IMR-90 (cell line): ENCODE measurements around the gene BST1. TPM values are rescaled to one million over a fixed set of nuclear protein-coding genes. Genes with fewer than 3 reads are reported as not detected.

Experiments used
- ATAC-seq: fragments of 200-7000 bp; cut with Tn5 transposase; 2 replicates; pipeline ENCODE4 v1.9.1; 2020; ENCODE audit warnings: low read depth, mild to moderate bottlenecking, moderate library complexity
- BruUV-seq: library from RNA; stranded (reverse); fragments of 400-500 nt; replicated peaks from 2 replicates; lab custom pipeline; 2021; lab: Mats Ljungman, UMichigan
- CTCF ChIA-PET: fragments of 300-600 bp; formaldehyde crosslinking; extraction: SDS; loops from one replicate; lab custom pipeline; 2021; ENCODE audit warnings: antibody characterized with exemption; lab: Yijun Ruan, JAX
- POLR2A ChIA-PET: fragments of 300-600 bp; sonication (Branson Sonifier 250); formaldehyde crosslinking; loops from one replicate; lab custom pipeline; 2022; ENCODE audit warnings: antibody characterized with exemption; ENCODE audit not compliant: unreplicated experiment; lab: Charles Lee
- DNase-seq: peaks from one replicate; pipeline ENCODE4 v3.0.0; 2013
- H2AFZ ChIP-seq: replicated peaks from 2 replicates; pipeline ENCODE3; 2013; ENCODE audit warnings: low read length, mild to moderate bottlenecking; ENCODE audit not compliant: poor library complexity
- H2AK5ac ChIP-seq: 2 replicates; pipeline ENCODE4 v1.6.1; 2013; ENCODE audit warnings: low read depth, low read length, inconsistent platforms
- H2AK9ac ChIP-seq: replicated peaks from 2 replicates; pipeline ENCODE3; 2013; ENCODE audit warnings: mild to moderate bottlenecking, low read depth, low read length, moderate library complexity; ENCODE audit not compliant: poor library complexity
- H2BK120ac ChIP-seq: 2 replicates; pipeline ENCODE4 v1.6.1; 2013; ENCODE audit warnings: low read depth, low read length, inconsistent platforms
- H2BK15ac ChIP-seq: 3 replicates; pipeline ENCODE4 v1.6.1; 2013; ENCODE audit warnings: low read depth, low read length, inconsistent platforms
- H2BK20ac ChIP-seq: 2 replicates; pipeline ENCODE4 v1.6.1; 2013; ENCODE audit warnings: low read depth, mild to moderate bottlenecking, inconsistent platforms, low read length, moderate library complexity
- H2BK5ac ChIP-seq: 2 replicates; pipeline ENCODE4 v1.6.1; 2013; ENCODE audit warnings: mild to moderate bottlenecking, low read depth, low read length, inconsistent platforms; ENCODE audit not compliant: poor library complexity, severe bottlenecking
- H3K14ac ChIP-seq: replicated peaks from 2 replicates; pipeline ENCODE4 v1.6.1; 2013; ENCODE audit warnings: low read depth, low read length, inconsistent platforms
- H3K18ac ChIP-seq: 2 replicates; pipeline ENCODE4 v1.6.1; 2013; ENCODE audit warnings: low read depth, low read length, control low read depth
- H3K23ac ChIP-seq: 2 replicates; pipeline ENCODE4 v1.6.1; 2013; ENCODE audit warnings: low read depth, low read length, inconsistent platforms
- H3K27ac ChIP-seq: 2 replicates; pipeline ENCODE4 v1.5.1; 2013; ENCODE audit warnings: mild to moderate bottlenecking, control low read depth, low read length; ENCODE audit not compliant: insufficient read depth
- H3K27me3 ChIP-seq: 2 replicates; pipeline ENCODE4 v1.6.1; 2013; ENCODE audit warnings: low read length; ENCODE audit not compliant: control insufficient read depth, insufficient read depth
- H3K36me3 ChIP-seq: 2 replicates; pipeline ENCODE4 v1.6.1; 2013; ENCODE audit warnings: low read length, mixed read lengths; ENCODE audit not compliant: control insufficient read depth, insufficient read depth
- H3K4ac ChIP-seq: 2 replicates; pipeline ENCODE4 v1.6.1; 2013; ENCODE audit warnings: low read depth, low read length, inconsistent platforms
- H3K4me1 ChIP-seq: 2 replicates; pipeline ENCODE4 v1.6.1; 2013; ENCODE audit warnings: low read length, mixed read lengths; ENCODE audit not compliant: control insufficient read depth, insufficient read depth
- H3K4me2 ChIP-seq: 2 replicates; pipeline ENCODE4 v1.6.1; 2013; ENCODE audit warnings: low read depth, mild to moderate bottlenecking, control low read depth, low read length, moderate library complexity
- H3K4me3 ChIP-seq: 2 replicates; pipeline ENCODE4 v1.5.1; 2013; ENCODE audit warnings: low read depth, mild to moderate bottlenecking, control low read depth, low read length, moderate library complexity; ENCODE audit not compliant: insufficient read depth
- H3K56ac ChIP-seq: 2 replicates; pipeline ENCODE4 v1.6.1; 2013; ENCODE audit warnings: low read length, inconsistent platforms; ENCODE audit not compliant: insufficient read depth; ENCODE audit errors: extremely low read depth
- H3K79me1 ChIP-seq, 2 experiments: 2 replicates each; pipeline ENCODE4 v1.6.1; 2013; ENCODE audit warnings: low read length in 2 of 2, inconsistent platforms in 1 of 2, low read depth in 1 of 2
- H3K9ac ChIP-seq: 2 replicates; pipeline ENCODE4 v1.6.1; 2013; ENCODE audit warnings: low read depth, low read length, control low read depth
- H3K9me1 ChIP-seq: 2 replicates; pipeline ENCODE4 v1.6.1; 2013; ENCODE audit warnings: low read length, inconsistent platforms; ENCODE audit not compliant: insufficient read depth
- H3K9me3 ChIP-seq: 2 replicates; pipeline ENCODE4 v1.6.1; 2013; ENCODE audit warnings: low read length; ENCODE audit not compliant: control insufficient read depth, insufficient read depth
- H4K20me1 ChIP-seq: 2 replicates; pipeline ENCODE4 v1.6.1; 2013; ENCODE audit warnings: low read length, inconsistent platforms; ENCODE audit not compliant: insufficient read depth
- H4K5ac ChIP-seq: 2 replicates; pipeline ENCODE4 v1.6.1; 2013; ENCODE audit warnings: mild to moderate bottlenecking, low read depth, low read length, control low read depth
- H4K8ac ChIP-seq, 2 experiments: 2 replicates each; pipeline ENCODE4 v1.6.1; 2013; ENCODE audit warnings: low read depth in 2 of 2, low read length in 2 of 2, control low read depth in 1 of 2, inconsistent platforms in 1 of 2
- H4K91ac ChIP-seq: 2 replicates; pipeline ENCODE4 v1.6.1; 2013; ENCODE audit warnings: low read depth, low read length, inconsistent platforms; ENCODE audit not compliant: insufficient read depth
- BHLHE40 ChIP-seq: fragments of 150-350 bp; IDR thresholded peaks from 2 replicates; pipeline ENCODE4 v1.6.1; 2016; ENCODE audit warnings: mild to moderate bottlenecking, low read depth, low read length
- CEBPB ChIP-seq: IDR thresholded peaks from 2 replicates; pipeline ENCODE4 v1.6.1; 2012; ENCODE audit warnings: low read depth, low read length, improper control_type of control experiment
- CHD1 ChIP-seq: IDR thresholded peaks from 2 replicates; pipeline ENCODE4 v1.6.1; 2012; ENCODE audit warnings: low read depth, low read length, improper control_type of control experiment
- FOS ChIP-seq: fragments of 150-350 bp; IDR thresholded peaks from 2 replicates; pipeline ENCODE4 v1.6.1; 2016; ENCODE audit warnings: low read depth, low read length
- MAFK ChIP-seq: IDR thresholded peaks from 2 replicates; pipeline ENCODE4 v1.6.1; 2012; ENCODE audit warnings: low read depth, low read length, improper control_type of control experiment
- MAZ ChIP-seq: IDR thresholded peaks from 2 replicates; pipeline ENCODE4 v1.6.1; 2012; ENCODE audit warnings: low read depth, mild to moderate bottlenecking, low read length, improper control_type of control experiment, moderate library complexity, borderline replicate concordance
- MXI1 ChIP-seq: IDR thresholded peaks from 2 replicates; pipeline ENCODE4 v1.6.1; 2012; ENCODE audit warnings: low read depth, mild to moderate bottlenecking, low read length, moderate library complexity, borderline replicate concordance
- NFE2L2 ChIP-seq: fragments of 150-350 bp; IDR thresholded peaks from 2 replicates; pipeline ENCODE4 v1.6.1; 2016; ENCODE audit warnings: low read depth, mild to moderate bottlenecking, low read length
- POLR2A ChIP-seq: IDR thresholded peaks from 2 replicates; pipeline ENCODE4 v1.6.1; 2012; ENCODE audit warnings: mild to moderate bottlenecking, low read depth, low read length
- RAD21 ChIP-seq: IDR thresholded peaks from 2 replicates; pipeline ENCODE4 v1.6.1; 2012; ENCODE audit warnings: low read length, improper control_type of control experiment
- RCOR1 ChIP-seq: IDR thresholded peaks from 2 replicates; pipeline ENCODE4 v1.6.1; 2012; ENCODE audit warnings: mild to moderate bottlenecking, low read length, improper control_type of control experiment; ENCODE audit not compliant: insufficient replicate concordance
- RFX5 ChIP-seq: IDR thresholded peaks from 2 replicates; pipeline ENCODE4 v1.8.0; 2012; ENCODE audit warnings: low read depth, mild to moderate bottlenecking, low read length, moderate library complexity
- SMC3 ChIP-seq: fragments of 150-350 bp; IDR thresholded peaks from 2 replicates; pipeline ENCODE4 v1.6.1; 2016; ENCODE audit warnings: low read depth, mild to moderate bottlenecking, antibody characterized with exemption, low read length, moderate library complexity
- WGBS, 2 experiments: methylation state at CpG; one replicate each; pipeline versions ENCODE4 v1.1.5 to v1.1.7; 2013; ENCODE audit warnings: missing lambda C conversion rate in 2 of 2; ENCODE audit not compliant: insufficient read length in 1 of 2; ENCODE audit errors: extremely low coverage in 2 of 2; 5-methylcytosine and 5-hydroxymethylcytosine counted together
- dilution Hi-C: fragments of 300-500 bp; cut with HindIII; formaldehyde crosslinking; loops from one replicate; pipeline ENCODE4 v1.14.3; 2018; ENCODE audit warnings: low sequenced_read_pairs; ENCODE audit not compliant: unreplicated experiment
- in situ Hi-C: fragments of 300-500 bp; cut with MboI; formaldehyde crosslinking; loops from 3 replicates; pipeline ENCODE4 v1.14.3; 2019; ENCODE audit warnings: low sequenced_read_pairs, inconsistent platforms, mixed read lengths
- intact Hi-C: fragments of 100-400 bp; cut with micrococcal nuclease; formaldehyde crosslinking; loops from 2 replicates; pipeline ENCODE4 v1.10.0; 2022
- polyA plus RNA-seq, 3 experiments: library from polyadenylated mRNA; depleted of rRNA; stranded (reverse); fragments of >200 nt; gene quantifications; 2 replicates each; pipeline ENCODE4 v1.2.3, GENCODE V29; 2012; ENCODE audit warnings: low replicate concordance in 1 of 3
- total RNA-seq: library from RNA; depleted of rRNA; stranded (reverse); fragments of >200 nt; gene quantifications from 2 replicates; pipeline ENCODE4 v1.2.3, GENCODE V29; 2012
- TF ChIP-seq, protein P1 (sequence below): fragments of 150-350 bp; IDR thresholded peaks from 2 replicates; pipeline ENCODE4 v1.6.1; 2016; ENCODE audit warnings: low read depth, mild to moderate bottlenecking, low read length, moderate library complexity, borderline replicate concordance
- TF ChIP-seq, protein P2 (sequence below): fragments of 150-350 bp; IDR thresholded peaks from 2 replicates; pipeline ENCODE4 v1.6.1; 2017; ENCODE audit warnings: mild to moderate bottlenecking, antibody characterized with exemption, low read length, low read depth
- TF ChIP-seq, protein P3 (sequence below): conservative IDR thresholded peaks from 2 replicates; pipeline ENCODE4 v1.5.1; 2012; ENCODE audit warnings: mild to moderate bottlenecking, low read depth, low read length, improper control_type of control experiment

Gene BST1
- total and polyA plus RNA-seq, 2 of the 4 experiments (the other 2 are of a cell fraction), result 6.6 to 11.1 TPM

DNA sequence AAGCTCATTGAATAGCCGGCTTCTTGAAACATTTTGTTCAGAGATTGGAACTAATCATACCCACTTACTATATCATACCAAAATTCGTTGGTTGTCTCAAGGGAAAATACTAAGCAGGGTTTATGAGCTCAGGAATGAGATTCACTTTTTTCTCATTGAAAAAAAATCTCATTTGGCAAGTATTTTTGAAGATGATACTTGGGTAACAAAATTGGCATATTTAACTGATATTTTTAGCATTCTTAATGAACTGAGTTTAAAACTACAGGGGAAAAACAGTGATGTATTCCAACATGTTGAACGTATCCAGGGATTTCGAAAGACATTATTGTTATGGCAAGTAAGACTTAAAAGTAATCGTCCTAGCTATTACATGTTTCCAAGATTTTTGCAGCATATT lies 14.8 kb upstream of the BST1 start:
- Histone ChIP-seq H2BK15ac (no peak overlapping the region), H3K79me1 (peaks cover 18 to 38% of the 10 kb centered on the region in 2 experiments), H3K18ac (no peak overlapping the region), H4K20me1 (no peaks in the 10 kb centered on the region), H3K9ac (no peak overlapping the region), H4K8ac (no peak overlapping the region), H3K23ac (no peak overlapping the region), H2AK9ac (no peak overlapping the region), H3K9me3 (no peaks in the 10 kb centered on the region), H2AFZ (no peak overlapping the region), H3K27me3 (no peaks in the 10 kb centered on the region), H4K91ac (no peak overlapping the region), H3K4me2 (no peak overlapping the region), H4K5ac (no peak overlapping the region), H3K4me3 (no peak overlapping the region), H2BK5ac (no peak overlapping the region), H2AK5ac (no peak overlapping the region), H3K56ac (no peak overlapping the region), H3K9me1 (peaks cover 2% of the 10 kb centered on the region; the same call in 1 of the 2 replicates), H3K36me3 (peaks cover 6% of the 10 kb centered on the region), H3K4me1 (peaks cover 8% of the 10 kb centered on the region), H3K14ac (no peak overlapping the region), H2BK120ac (no peak overlapping the region), H3K27ac (no peak overlapping the region), H3K4ac (no peak overlapping the region), H2BK20ac (no peak overlapping the region)
- no CpG with 5 or more reads among the region's 5 CpGs for WGBS, 2 experiments
- ATAC-seq, result no peak
- in situ Hi-C loops (loop anchor here (25.0 kb wide), 1 partner anchor 676 kb away; the partner anchor contains the start of gene CPEB2), intact Hi-C loops (no loop called here), dilution Hi-C loops (no loop called here)
- DNase-seq, result no peak
- ChIA-PET CTCF (no interaction called here), POLR2A (interaction anchor here (0.6 kb wide), 1 partner anchor 685 kb away, joined by 3 read pairs; no protein-coding TSS in a partner anchor)
- TF ChIP-seq, protein P1, sequence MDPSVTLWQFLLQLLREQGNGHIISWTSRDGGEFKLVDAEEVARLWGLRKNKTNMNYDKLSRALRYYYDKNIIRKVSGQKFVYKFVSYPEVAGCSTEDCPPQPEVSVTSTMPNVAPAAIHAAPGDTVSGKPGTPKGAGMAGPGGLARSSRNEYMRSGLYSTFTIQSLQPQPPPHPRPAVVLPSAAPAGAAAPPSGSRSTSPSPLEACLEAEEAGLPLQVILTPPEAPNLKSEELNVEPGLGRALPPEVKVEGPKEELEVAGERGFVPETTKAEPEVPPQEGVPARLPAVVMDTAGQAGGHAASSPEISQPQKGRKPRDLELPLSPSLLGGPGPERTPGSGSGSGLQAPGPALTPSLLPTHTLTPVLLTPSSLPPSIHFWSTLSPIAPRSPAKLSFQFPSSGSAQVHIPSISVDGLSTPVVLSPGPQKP, result no peak
- TF ChIP-seq RAD21 (no peak), FOS (no peak), MAZ (no peak), RCOR1 (no peak), RFX5 (no peak), POLR2A (no peak), MXI1 (no peak), SMC3 (no peak), CEBPB (no peak), CHD1 (no peak), BHLHE40 (no peak), NFE2L2 (no peak), MAFK (no peak)
- TF ChIP-seq, protein P2, sequence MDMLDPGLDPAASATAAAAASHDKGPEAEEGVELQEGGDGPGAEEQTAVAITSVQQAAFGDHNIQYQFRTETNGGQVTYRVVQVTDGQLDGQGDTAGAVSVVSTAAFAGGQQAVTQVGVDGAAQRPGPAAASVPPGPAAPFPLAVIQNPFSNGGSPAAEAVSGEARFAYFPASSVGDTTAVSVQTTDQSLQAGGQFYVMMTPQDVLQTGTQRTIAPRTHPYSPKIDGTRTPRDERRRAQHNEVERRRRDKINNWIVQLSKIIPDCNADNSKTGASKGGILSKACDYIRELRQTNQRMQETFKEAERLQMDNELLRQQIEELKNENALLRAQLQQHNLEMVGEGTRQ, result no peak
- TF ChIP-seq, protein P3, sequence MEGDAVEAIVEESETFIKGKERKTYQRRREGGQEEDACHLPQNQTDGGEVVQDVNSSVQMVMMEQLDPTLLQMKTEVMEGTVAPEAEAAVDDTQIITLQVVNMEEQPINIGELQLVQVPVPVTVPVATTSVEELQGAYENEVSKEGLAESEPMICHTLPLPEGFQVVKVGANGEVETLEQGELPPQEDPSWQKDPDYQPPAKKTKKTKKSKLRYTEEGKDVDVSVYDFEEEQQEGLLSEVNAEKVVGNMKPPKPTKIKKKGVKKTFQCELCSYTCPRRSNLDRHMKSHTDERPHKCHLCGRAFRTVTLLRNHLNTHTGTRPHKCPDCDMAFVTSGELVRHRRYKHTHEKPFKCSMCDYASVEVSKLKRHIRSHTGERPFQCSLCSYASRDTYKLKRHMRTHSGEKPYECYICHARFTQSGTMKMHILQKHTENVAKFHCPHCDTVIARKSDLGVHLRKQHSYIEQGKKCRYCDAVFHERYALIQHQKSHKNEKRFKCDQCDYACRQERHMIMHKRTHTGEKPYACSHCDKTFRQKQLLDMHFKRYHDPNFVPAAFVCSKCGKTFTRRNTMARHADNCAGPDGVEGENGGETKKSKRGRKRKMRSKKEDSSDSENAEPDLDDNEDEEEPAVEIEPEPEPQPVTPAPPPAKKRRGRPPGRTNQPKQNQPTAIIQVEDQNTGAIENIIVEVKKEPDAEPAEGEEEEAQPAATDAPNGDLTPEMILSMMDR, result no peak
- BruUV-seq, result no TSS peak
